PFSK-1 (cell line): ENCODE results near the gene OGFR.

Experiments used
- FOXP2 ChIP-seq: optimal IDR thresholded peaks from 2 replicates; pipeline ENCODE3; 2011; ENCODE audit warnings: borderline replicate concordance, control low read depth, inconsistent platforms; ENCODE audit not compliant: insufficient read depth; ENCODE audit errors: extremely low read length, extremely low read depth
- POLR2AphosphoS5 ChIP-seq: IDR thresholded peaks from 2 replicates; pipeline ENCODE4 v1.6.1; 2012; ENCODE audit warnings: low read depth, mild to moderate bottlenecking, control low read depth, low read length, moderate library complexity
- SIN3A ChIP-seq: IDR thresholded peaks from 2 replicates; pipeline ENCODE4 v1.6.1; 2012; ENCODE audit warnings: mild to moderate bottlenecking, low read length, moderate library complexity, borderline replicate concordance; ENCODE audit not compliant: insufficient read depth
- TAF1 ChIP-seq: IDR thresholded peaks from 2 replicates; pipeline ENCODE4 v1.6.1; 2012; ENCODE audit warnings: low read length, control low read depth, borderline replicate concordance; ENCODE audit not compliant: insufficient read depth
- TF ChIP-seq, protein P1 (sequence below), 2 experiments: IDR thresholded peaks; 2 replicates each; pipeline versions ENCODE4 v1.6.1 to v1.8.0; 2011 to 2012; ENCODE audit warnings: low read depth in 2 of 2, low read length in 2 of 2, control low read depth in 1 of 2, inconsistent platforms in 1 of 2, mild to moderate bottlenecking in 1 of 2, moderate library complexity in 1 of 2; ENCODE audit not compliant: insufficient read depth in 1 of 2

Gene OGFR

DNA sequence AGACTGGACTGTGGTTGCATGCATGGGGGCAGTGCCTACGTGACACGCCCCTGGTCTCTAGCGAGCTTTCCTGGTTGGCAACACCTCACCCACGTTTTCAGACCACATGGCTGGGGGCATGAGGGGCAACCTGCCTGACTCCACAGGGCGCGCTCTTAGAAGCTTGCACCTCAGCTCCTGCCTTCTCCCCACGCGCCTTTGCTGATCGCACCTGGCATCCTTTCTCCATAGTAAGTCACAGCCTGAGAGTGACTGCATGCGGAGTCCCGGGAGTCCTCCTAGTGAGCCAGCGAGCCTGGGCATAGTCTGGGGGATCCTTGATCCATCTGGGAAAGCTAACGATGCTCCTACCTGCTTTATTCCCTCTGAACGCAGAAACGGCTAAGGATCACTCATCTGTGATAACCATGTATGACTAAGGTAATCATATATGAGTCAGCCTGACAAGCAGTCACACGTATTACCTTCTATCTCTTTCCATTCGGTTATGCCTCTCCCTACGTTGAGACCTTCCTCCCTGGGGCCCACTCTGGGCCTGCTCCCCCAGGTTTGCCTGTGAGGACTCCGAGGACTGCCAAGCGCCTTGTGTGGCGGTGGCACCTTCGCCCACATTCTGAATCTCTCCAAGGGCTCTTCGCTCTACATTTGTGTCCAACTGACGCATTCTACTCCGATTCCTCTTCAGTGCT, 52.4 kb downstream of the OGFR start:
- TF ChIP-seq, protein P1, sequence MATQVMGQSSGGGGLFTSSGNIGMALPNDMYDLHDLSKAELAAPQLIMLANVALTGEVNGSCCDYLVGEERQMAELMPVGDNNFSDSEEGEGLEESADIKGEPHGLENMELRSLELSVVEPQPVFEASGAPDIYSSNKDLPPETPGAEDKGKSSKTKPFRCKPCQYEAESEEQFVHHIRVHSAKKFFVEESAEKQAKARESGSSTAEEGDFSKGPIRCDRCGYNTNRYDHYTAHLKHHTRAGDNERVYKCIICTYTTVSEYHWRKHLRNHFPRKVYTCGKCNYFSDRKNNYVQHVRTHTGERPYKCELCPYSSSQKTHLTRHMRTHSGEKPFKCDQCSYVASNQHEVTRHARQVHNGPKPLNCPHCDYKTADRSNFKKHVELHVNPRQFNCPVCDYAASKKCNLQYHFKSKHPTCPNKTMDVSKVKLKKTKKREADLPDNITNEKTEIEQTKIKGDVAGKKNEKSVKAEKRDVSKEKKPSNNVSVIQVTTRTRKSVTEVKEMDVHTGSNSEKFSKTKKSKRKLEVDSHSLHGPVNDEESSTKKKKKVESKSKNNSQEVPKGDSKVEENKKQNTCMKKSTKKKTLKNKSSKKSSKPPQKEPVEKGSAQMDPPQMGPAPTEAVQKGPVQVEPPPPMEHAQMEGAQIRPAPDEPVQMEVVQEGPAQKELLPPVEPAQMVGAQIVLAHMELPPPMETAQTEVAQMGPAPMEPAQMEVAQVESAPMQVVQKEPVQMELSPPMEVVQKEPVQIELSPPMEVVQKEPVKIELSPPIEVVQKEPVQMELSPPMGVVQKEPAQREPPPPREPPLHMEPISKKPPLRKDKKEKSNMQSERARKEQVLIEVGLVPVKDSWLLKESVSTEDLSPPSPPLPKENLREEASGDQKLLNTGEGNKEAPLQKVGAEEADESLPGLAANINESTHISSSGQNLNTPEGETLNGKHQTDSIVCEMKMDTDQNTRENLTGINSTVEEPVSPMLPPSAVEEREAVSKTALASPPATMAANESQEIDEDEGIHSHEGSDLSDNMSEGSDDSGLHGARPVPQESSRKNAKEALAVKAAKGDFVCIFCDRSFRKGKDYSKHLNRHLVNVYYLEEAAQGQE (IDR thresholded peaks at IDR 0.05; ENCODE audit: insufficient read depth in 1 of 2, low read depth in 2 of 2, low read length in 2 of 2): no peak
- TF ChIP-seq TAF1 (no peak), FOXP2 (no peak), SIN3A (no peak), POLR2AphosphoS5 (no peak)

DNA sequence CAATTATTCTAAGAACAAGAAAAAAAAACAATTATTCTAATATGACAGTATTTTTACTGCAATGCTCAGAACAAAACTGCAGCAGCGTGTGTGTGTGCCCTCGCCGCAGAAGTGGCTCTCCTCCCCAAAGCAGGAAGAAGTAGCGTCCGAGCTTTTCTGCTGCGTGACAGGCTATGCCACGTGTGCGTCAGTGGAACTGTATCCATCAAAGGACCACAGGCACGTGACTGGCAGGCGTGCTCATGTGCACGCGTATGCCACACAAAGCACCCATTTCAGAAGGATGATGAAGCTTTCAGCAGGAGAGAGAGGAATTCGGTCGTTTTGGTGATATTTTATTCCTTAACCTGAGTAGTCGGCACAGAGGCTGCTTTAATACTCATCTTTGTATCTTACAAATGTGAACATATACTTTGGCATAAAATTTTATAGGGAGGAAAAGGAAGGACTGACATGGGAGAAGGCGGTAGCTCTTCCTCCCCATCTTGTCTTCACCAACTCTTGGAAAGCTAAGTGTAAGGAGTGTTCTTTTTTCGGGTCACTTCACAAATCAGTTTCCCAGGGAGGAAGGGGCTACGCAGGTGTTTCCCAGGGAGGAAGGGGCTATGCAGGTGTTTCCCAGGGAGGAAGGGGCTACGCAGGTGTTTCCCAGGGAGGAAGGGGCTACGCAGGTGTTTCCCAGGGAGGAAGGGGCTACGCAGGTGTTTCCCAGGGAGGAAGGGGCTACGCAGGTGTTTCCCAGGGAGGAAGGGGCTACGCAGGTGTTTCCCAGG, 53.6 kb downstream of the OGFR start:
- TF ChIP-seq POLR2AphosphoS5: no peak
- no peak for TF ChIP-seq TAF1
- TF ChIP-seq FOXP2: no peak
- TF ChIP-seq, protein P1 (IDR thresholded peaks at IDR 0.05; ENCODE audit: insufficient read depth in 1 of 2, low read depth in 2 of 2, low read length in 2 of 2): no peak
- TF ChIP-seq SIN3A: no peak

DNA sequence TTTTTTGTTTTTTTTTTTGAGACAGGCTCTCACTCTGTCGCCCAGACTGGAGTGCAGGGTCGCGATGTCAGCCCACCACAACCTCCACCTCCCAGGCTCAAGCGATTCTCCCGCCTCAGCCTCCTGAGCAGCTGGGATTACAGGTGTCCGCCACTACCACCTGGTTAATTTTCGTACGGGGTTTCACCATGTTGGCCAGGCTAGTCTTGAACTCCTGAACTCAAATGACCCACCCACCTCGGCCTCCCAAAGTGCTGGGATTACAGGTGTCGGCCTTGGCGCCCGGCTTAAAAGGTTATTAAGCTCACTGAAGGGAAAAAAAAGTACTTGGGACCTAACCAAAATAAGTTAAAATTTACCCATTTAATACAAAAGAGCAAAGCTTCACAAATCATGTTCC, 55.1 kb downstream of the OGFR start:
- TF ChIP-seq TAF1 (no peak), FOXP2 (no peak), SIN3A (no peak), POLR2AphosphoS5 (no peak)
- TF ChIP-seq, protein P1 (IDR thresholded peaks at IDR 0.05; ENCODE audit: insufficient read depth in 1 of 2, low read depth in 2 of 2, low read length in 2 of 2): no peak

DNA sequence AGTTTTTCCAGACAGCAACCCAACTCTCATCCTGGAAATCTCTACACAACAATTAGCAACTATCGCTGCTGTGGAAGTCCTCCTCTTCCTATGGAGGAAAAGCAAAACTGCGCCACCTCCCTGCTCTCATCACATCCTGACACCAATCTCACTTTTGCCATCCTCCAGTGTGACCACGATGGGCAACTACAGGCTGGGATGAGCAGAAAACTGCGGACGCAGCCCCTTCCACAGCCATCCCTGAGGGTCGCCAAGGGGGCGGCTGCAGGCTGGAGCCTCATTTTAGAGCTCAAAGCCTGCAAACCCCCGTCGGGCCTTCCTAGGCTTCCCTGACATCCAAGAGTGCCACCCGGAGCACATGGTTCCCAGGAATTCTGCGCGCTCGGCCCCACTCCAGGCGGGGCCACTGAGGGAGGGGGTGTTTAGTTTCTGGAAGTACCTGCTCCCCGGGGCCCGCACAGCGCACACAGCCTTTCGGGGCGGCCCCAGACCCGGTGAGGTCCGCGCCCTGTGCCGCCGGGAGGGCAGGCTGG, 55.8 kb downstream of the OGFR start:
- peak; percentile 61; the same call in 1 of the 2 replicates for TF ChIP-seq SIN3A
- TF ChIP-seq FOXP2: no peak
- TF ChIP-seq, protein P1 (IDR thresholded peaks at IDR 0.05; ENCODE audit: insufficient read depth in 1 of 2, low read depth in 2 of 2, low read length in 2 of 2): no peak
- peak; percentile 53; the same call in 1 of the 2 replicates for TF ChIP-seq POLR2AphosphoS5
